ENCODE measurements around the gene PYURF. TPM values are rescaled to one million over a fixed set of nuclear protein-coding genes. Genes with fewer than 3 reads are reported as not detected.
"Not testable (repeated sequence)": the region's sequence is repeated elsewhere in the genome, so short reads cannot be mapped to it uniquely, and the experiment has no call there.

PYURF gene
- polyA plus RNA-seq, 1 experiment, result 65.7 TPM

GRCh38 chr4:88539322-88540068 is 15.9 kb upstream of the PYURF start:
- H3K27me3 ChIP-seq (ENCODE audit: control insufficient read depth, insufficient read depth, low read length); H3K4me3 ChIP-seq (ENCODE audit: low read depth, low read length); H3K27ac ChIP-seq (ENCODE audit: low read depth, low read length); DNase-seq (ENCODE audit: low read depth, low spot score); POLR2A ChIA-PET; H3K9me3 ChIP-seq (ENCODE audit: control insufficient read depth, insufficient read depth, low read length): not testable (repeated sequence)
- peak; percentile 54 for TF ChIP-seq CTCF (IDR thresholded peaks at IDR 0.05; ENCODE audit: low read depth, low read length)
- CTCF ChIA-PET, result interaction anchor here (0.6 to 2.3 kb wide), 35 partner anchors 9 to 589 kb away, joined by 3 to 23 read pairs (median 3); partner anchors contain the start of gene FAM13A

GRCh38 chr4:88537709-88538108 is 14.1 kb upstream of the PYURF start:
- Histone ChIP-seq H3K4me3 (ENCODE audit: low read depth, low read length) (no peak overlapping the region), H3K27me3 (ENCODE audit: control insufficient read depth, insufficient read depth, low read length) (no peaks in the 10 kb centered on the region), H3K9me3 (ENCODE audit: control insufficient read depth, insufficient read depth, low read length) (no peaks in the 10 kb centered on the region), H3K27ac (ENCODE audit: low read depth, low read length) (no peak overlapping the region)
- no peak for TF ChIP-seq CTCF (IDR thresholded peaks at IDR 0.05; ENCODE audit: low read depth, low read length)
- CTCF ChIA-PET, result interaction anchor here (0.7 to 1.2 kb wide), 2 partner anchors 135 to 304 kb away, joined by 3 to 4 read pairs; no protein-coding TSS in a partner anchor
- no peak for DNase-seq (ENCODE audit: low read depth, low spot score)
- POLR2A ChIA-PET, result no interaction called here

DNA sequence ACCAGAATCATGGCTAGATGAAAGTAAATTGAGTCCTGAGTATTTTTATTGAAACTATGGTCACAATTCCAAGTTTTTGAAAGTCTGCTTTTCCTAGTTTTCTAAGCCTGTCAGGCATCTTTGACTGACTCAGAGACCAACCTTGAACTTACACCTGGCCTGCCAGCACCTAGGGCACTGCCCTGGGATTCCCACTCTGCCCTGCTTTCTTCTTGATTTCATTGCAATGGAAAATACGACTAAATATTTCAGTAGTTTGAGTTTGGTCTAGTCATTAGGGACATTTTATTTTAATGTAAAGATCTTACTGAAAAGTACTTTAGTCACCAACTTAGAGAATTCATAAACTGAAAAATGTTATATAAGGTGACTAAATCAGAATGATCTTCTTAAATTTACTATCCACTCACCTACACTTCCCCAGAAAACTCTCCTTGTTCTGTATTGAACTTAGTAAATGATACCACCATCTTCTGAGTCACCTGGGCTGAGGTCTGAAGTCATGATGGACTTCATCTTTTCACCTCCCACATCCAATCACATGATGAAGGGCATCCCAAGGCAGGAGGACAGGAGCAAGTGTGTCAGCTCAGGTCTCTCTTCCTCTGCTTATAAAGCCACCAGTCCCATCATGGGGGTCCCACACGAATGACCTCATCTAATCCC is 11.6 kb upstream of the PYURF start:
- Histone ChIP-seq H3K27ac (ENCODE audit: low read depth, low read length) (no peak overlapping the region), H3K27me3 (ENCODE audit: control insufficient read depth, insufficient read depth, low read length) (no peaks in the 10 kb centered on the region), H3K4me3 (ENCODE audit: low read depth, low read length) (no peak overlapping the region), H3K9me3 (ENCODE audit: control insufficient read depth, insufficient read depth, low read length) (no peaks in the 10 kb centered on the region)
- TF ChIP-seq CTCF (IDR thresholded peaks at IDR 0.05; ENCODE audit: low read depth, low read length), result no peak
- POLR2A ChIA-PET, result no interaction called here
- CTCF ChIA-PET, result interaction anchor here (1.2 to 2.9 kb wide), 3 partner anchors 124 to 488 kb away, joined by 3 to 10 read pairs (median 7); no protein-coding TSS in a partner anchor
- DNase-seq (ENCODE audit: low read depth, low spot score), result no peak

DNA sequence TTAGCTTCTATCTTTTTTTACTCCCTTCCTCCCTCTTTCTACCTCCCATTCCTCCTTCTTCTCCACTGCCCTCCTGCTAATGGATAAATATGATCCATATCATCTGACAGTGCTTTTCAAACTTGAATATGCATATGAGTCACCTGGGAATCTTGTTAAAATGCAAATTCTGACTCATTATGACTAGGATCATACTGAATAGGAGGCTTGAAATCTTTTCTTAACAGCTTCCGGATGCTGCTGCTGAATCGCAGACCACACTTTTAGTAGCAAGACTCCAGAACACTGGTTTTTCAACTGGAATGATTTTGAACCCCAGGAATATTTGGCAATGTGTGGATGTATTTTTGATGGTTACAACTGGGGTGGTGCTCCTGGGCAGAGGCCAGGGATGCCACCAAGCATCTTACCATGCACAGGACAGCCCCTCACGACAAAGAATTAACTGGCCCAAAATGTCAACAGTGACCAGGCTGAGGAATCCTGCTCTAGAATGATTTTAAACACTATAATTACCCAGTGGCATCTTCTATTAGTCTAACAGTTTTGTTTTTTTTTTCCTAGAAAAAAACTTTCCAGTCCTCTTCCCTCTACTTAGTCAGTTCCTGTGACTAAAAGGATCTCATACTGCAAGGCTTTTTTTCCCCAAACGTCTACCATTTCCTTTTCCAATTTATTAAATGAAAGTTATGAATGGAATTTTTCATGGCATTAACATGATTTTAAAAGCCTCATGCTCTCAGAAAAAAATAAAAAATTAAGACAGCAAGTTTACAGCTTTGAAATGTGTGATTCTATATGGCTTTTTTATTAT is 10.6 kb upstream of the PYURF start:
- ChIA-PET CTCF (interaction anchor here (0.7 to 2.9 kb wide), 3 partner anchors 125 to 489 kb away, joined by 3 to 10 read pairs (median 7); no protein-coding TSS in a partner anchor), POLR2A (no interaction called here)
- no peak for TF ChIP-seq CTCF (IDR thresholded peaks at IDR 0.05; ENCODE audit: low read depth, low read length)
- peak overlapping the region; percentile 35 for H3K4me3 ChIP-seq (ENCODE audit: low read depth, low read length)
- peak overlapping the region; percentile 92 for H3K27ac ChIP-seq (ENCODE audit: low read depth, low read length)
- no peaks in the 10 kb centered on the region for H3K9me3 ChIP-seq (ENCODE audit: control insufficient read depth, insufficient read depth, low read length)
- H3K27me3 ChIP-seq (ENCODE audit: control insufficient read depth, insufficient read depth, low read length), result no peaks in the 10 kb centered on the region
- peak; percentile 52 for DNase-seq (ENCODE audit: low read depth, low spot score)
